GM12878 (cell line): ENCODE data around the gene TOLLIP. TPM values are rescaled to one million over a fixed set of nuclear protein-coding genes. Genes with fewer than 3 reads are reported as not detected.

Source experiments
- ATAC-seq: fragments of 200-7000 bp; cut with Tn5 transposase; 3 replicates; pipeline ENCODE4 v1.9.1; 2020; ENCODE audit warnings: mild to moderate bottlenecking, moderate library complexity
- BruUV-seq: library from RNA; stranded (reverse); fragments of 400-500 nt; replicated peaks from 2 replicates; lab custom pipeline; 2021; lab: Mats Ljungman, UMichigan
- CTCF ChIA-PET: fragments of 300-600 bp; sonication (Branson Sonifier 250); formaldehyde crosslinking; extraction: SDS; loops from one replicate; lab custom pipeline; 2021; ENCODE audit warnings: inconsistent platforms; lab: Yijun Ruan, JAX
- POLR2A ChIA-PET: fragments of 350-600 bp; formaldehyde crosslinking; extraction: SDS; loops from one replicate; lab custom pipeline; 2021; ENCODE audit warnings: inconsistent platforms; lab: Charles Lee
- RAD21 ChIA-PET: fragments of 300-600 bp; sonication (Branson Sonifier 250); formaldehyde crosslinking; loops from one replicate; lab custom pipeline; 2023; ENCODE audit warnings: antibody characterized with exemption; ENCODE audit not compliant: unreplicated experiment; lab: Charles Lee
- SMC1A ChIA-PET: fragments of 300-600 bp; sonication (Branson Sonifier 250); formaldehyde crosslinking; loops from one replicate; lab custom pipeline; 2023; ENCODE audit not compliant: unreplicated experiment, uncharacterized antibody; lab: Charles Lee
- DNase-seq: peaks from one replicate; pipeline ENCODE4 v3.0.0-alpha.2; 2011; ENCODE audit warnings: low read depth, low spot score
- FAIRE-seq: peaks from 3 replicates; lab custom pipeline; 2011; peaks lifted over from hg19 to GRCh38; lab: Jason Lieb, UNC
- H2AFZ ChIP-seq: 2 replicates; pipeline ENCODE4 v1.6.0; 2011; ENCODE audit warnings: low read depth, low read length, control low read depth; ENCODE audit not compliant: control insufficient read depth
- H3K27ac ChIP-seq: 2 replicates; pipeline ENCODE4 v1.5.1; 2011; ENCODE audit warnings: control low read depth; ENCODE audit not compliant: control insufficient read depth, insufficient read depth
- H3K27me3 ChIP-seq, 2 experiments: replicated peaks in 1 of 2; 2 replicates each; pipeline versions ENCODE4 v1.6.0 to v1.6.1; 2011; ENCODE audit warnings: low read length in 1 of 2; ENCODE audit not compliant: control insufficient read depth in 2 of 2, insufficient read depth in 2 of 2
- H3K36me3 ChIP-seq, 2 experiments: 2 replicates each; pipeline ENCODE4 v1.5.1; 2011; ENCODE audit warnings: low read length in 1 of 2; ENCODE audit not compliant: control insufficient read depth in 2 of 2, insufficient read depth in 2 of 2
- H3K4me1 ChIP-seq: 2 replicates; pipeline ENCODE4 v1.6.1; 2011; ENCODE audit warnings: mild to moderate bottlenecking, low read length, moderate library complexity, mixed read lengths; ENCODE audit not compliant: control insufficient read depth, insufficient read depth
- H3K4me2 ChIP-seq: 2 replicates; pipeline ENCODE4 v1.6.0; 2011; ENCODE audit warnings: control low read depth; ENCODE audit not compliant: control insufficient read depth, insufficient read depth
- H3K4me3 ChIP-seq: fragments of 200-600 bp; sonication (generic); 2 replicates; pipeline ENCODE4 v1.5.1; 2016
- H3K79me2 ChIP-seq: 2 replicates; pipeline ENCODE4 v1.6.0; 2011; ENCODE audit warnings: low read length; ENCODE audit not compliant: control insufficient read depth, insufficient read depth
- H3K9ac ChIP-seq: 2 replicates; pipeline ENCODE4 v1.8.0; 2011; ENCODE audit warnings: low read length, control low read depth, mixed read lengths; ENCODE audit not compliant: control insufficient read depth, insufficient read depth
- H3K9me3 ChIP-seq: replicated peaks from 3 replicates; pipeline ENCODE4 v1.5.1; 2011; ENCODE audit warnings: mild to moderate bottlenecking, low read length; ENCODE audit not compliant: control insufficient read depth, insufficient read depth
- H4K20me1 ChIP-seq: 2 replicates; pipeline ENCODE4 v1.6.0; 2011; ENCODE audit not compliant: control insufficient read depth, insufficient read depth
- BCL11A ChIP-seq: IDR thresholded peaks from 2 replicates; pipeline ENCODE4 v1.6.1; 2011; ENCODE audit warnings: low read depth, low read length
- CHD4 ChIP-seq: fragments of 200-600 bp; sonication (generic); IDR thresholded peaks from 2 replicates; pipeline ENCODE4 v1.6.1; 2016; ENCODE audit warnings: mild to moderate bottlenecking
- EP300 ChIP-seq, 2 experiments: fragments of 150-350 bp in 1 of 2; IDR thresholded peaks; 2 replicates each; pipeline ENCODE4 v1.6.1; 2011 to 2012; ENCODE audit warnings: low read depth in 2 of 2, low read length in 2 of 2, borderline replicate concordance in 1 of 2, improper control_type of control experiment in 1 of 2, inconsistent platforms in 1 of 2; ENCODE audit not compliant: control insufficient read depth in 1 of 2
- ESRRA ChIP-seq: IDR thresholded peaks from 2 replicates; pipeline ENCODE4 v1.6.1; 2012; ENCODE audit warnings: mild to moderate bottlenecking, low read length, improper control_type of control experiment
- EZH2 ChIP-seq: IDR thresholded peaks from 2 replicates; pipeline ENCODE4 v1.6.1; 2012; ENCODE audit warnings: low read depth, mild to moderate bottlenecking, control low read depth, inconsistent platforms, low read length, borderline replicate concordance; ENCODE audit not compliant: control insufficient read depth
- HDAC6 ChIP-seq: fragments of 200-600 bp; sonication (generic); IDR thresholded peaks from one replicate; pipeline ENCODE4 v1.8.0; 2017; ENCODE audit warnings: antibody characterized with exemption; ENCODE audit not compliant: unreplicated experiment
- MEF2A ChIP-seq: IDR thresholded peaks from 2 replicates; pipeline ENCODE4 v1.6.1; 2011; ENCODE audit warnings: low read depth, mild to moderate bottlenecking, low read length, moderate library complexity; ENCODE audit not compliant: insufficient read depth
- POLR2A ChIP-seq: IDR thresholded peaks from 2 replicates; pipeline ENCODE4 v1.6.1; 2011; ENCODE audit warnings: low read depth, mild to moderate bottlenecking, low read length
- YBX1 ChIP-seq: fragments of 450-650 bp; IDR thresholded peaks from 2 replicates; pipeline ENCODE4 v1.6.1; 2016; ENCODE audit warnings: antibody characterized with exemption
- WGBS: methylation state at CpG from one replicate; pipeline ENCODE4 v1.1.6; 2016; ENCODE audit warnings: low lambda C conversion rate; ENCODE audit not compliant: insufficient replicate concordance, insufficient coverage; ENCODE audit errors: missing lambda C conversion rate; 5-methylcytosine and 5-hydroxymethylcytosine counted together
- in situ Hi-C: fragments of 300-500 bp; cut with MboI; formaldehyde crosslinking; loops from 9 replicates; pipeline ENCODE4 v1.14.3; 2018; ENCODE audit warnings: mixed read lengths
- intact Hi-C: fragments of 100-400 bp; cut with micrococcal nuclease; formaldehyde crosslinking; loops from one replicate; pipeline ENCODE4 v1.14.2; 2022; ENCODE audit not compliant: unreplicated experiment
- polyA plus RNA-seq, 11 experiments: library from polyadenylated mRNA; depleted of rRNA in 4 of 11; unstranded in 6 of 11; stranded (reverse) in 5 of 11; fragments of >200 nt; fragmentation: Nextera tagmentation in 4 of 11; fragmentation: Illumina TruSeq in 1 of 11; extraction: Ambion mirVana in 4 of 11; extraction: Trizol in 1 of 11; gene quantifications; 1 replicate in 1 of 11; 2 replicates in 10 of 11; pipeline versions ENCODE4 v1.2.1 to v1.2.3, GENCODE V29; 2011 to 2016; ENCODE audit warnings: inconsistent platforms in 2 of 11, missing spikeins in 2 of 11, low read depth in 1 of 11
- total RNA-seq, 4 experiments: library from RNA; depleted of rRNA in 3 of 4; stranded (reverse); fragments of >200 nt in 3 of 4; fragmentation: Illumina TruSeq in 1 of 4; extraction: Trizol in 1 of 4; gene quantifications; 2 replicates each; pipeline versions ENCODE4 v1.2.1 to v1.2.3, GENCODE V29; 2013 to 2021
- TF ChIP-seq, protein P1 (sequence below): IDR thresholded peaks from 2 replicates; pipeline ENCODE4 v1.6.1; 2012; ENCODE audit warnings: low read length, inconsistent platforms
- TF ChIP-seq, protein P2 (sequence below): fragments of 450-650 bp; conservative IDR thresholded peaks from 2 replicates; pipeline ENCODE4 v1.6.1; 2017; ENCODE audit warnings: mild to moderate bottlenecking, moderate library complexity
- TF ChIP-seq, protein P3 (sequence below): fragments of 450-650 bp; IDR thresholded peaks from 2 replicates; pipeline ENCODE4 v1.6.1; 2016; ENCODE audit warnings: mild to moderate bottlenecking
- TF ChIP-seq, protein P4 (sequence below): fragments of 450-650 bp; IDR thresholded peaks from 2 replicates; pipeline ENCODE4 v1.6.1; 2017; ENCODE audit warnings: borderline replicate concordance

Gene TOLLIP
- total and polyA plus RNA-seq, 10 of the 15 experiments (the other 5 are each of a cell fraction or from before 2014, with no cell fraction given): 0.47 to 39.5 (median 21.6) TPM

DNA sequence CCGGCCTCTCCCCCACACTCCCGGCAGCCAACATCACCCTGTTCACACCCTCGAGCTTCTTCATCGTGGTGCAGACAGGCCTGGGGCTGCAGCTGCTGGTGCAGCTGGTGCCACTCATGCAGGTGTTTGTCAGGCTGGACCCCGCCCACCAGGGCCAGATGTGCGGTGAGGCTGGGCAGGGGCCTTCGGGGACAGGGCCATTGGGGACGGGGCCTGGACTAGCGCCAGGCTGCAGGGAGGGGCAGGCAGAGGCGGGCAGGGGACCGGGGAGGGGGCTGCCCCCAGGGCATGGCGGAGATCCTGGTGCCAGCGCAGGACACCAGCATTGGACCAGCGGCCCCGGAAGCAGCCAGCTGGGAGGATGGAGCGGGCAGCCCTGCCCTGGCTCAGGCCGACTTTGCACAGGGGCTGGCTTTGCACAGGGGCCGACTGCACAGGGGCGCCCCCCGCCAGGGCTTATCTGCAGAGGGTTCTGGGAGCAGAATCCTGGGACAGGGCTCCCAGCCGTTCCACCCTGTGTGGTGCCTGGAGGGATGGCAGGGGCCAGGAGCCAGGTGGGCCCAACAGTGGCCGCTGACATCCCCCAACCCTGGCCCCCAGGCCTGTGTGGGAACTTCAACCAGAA is 77.9 kb downstream of the TOLLIP start:
- H3K36me3 ChIP-seq: no peaks in the 10 kb centered on the region
- no peaks in the 10 kb centered on the region for H3K27me3 ChIP-seq
- BruUV-seq: no TSS peak
- no peak overlapping the region for H3K9ac ChIP-seq
- ChIA-PET POLR2A (no interaction called here), RAD21 (no interaction called here), SMC1A (no interaction called here), CTCF (no interaction called here)
- H3K4me3 ChIP-seq: no peak overlapping the region
- WGBS: 29% methylated on average over 21 of the region's 22 CpGs
- no peaks in the 10 kb centered on the region for H4K20me1 ChIP-seq
- no peak for TF ChIP-seq ESRRA
- no peak for TF ChIP-seq POLR2A
- TF ChIP-seq, protein P1, sequence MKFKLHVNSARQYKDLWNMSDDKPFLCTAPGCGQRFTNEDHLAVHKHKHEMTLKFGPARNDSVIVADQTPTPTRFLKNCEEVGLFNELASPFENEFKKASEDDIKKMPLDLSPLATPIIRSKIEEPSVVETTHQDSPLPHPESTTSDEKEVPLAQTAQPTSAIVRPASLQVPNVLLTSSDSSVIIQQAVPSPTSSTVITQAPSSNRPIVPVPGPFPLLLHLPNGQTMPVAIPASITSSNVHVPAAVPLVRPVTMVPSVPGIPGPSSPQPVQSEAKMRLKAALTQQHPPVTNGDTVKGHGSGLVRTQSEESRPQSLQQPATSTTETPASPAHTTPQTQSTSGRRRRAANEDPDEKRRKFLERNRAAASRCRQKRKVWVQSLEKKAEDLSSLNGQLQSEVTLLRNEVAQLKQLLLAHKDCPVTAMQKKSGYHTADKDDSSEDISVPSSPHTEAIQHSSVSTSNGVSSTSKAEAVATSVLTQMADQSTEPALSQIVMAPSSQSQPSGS: no peak
- TF ChIP-seq, protein P2, sequence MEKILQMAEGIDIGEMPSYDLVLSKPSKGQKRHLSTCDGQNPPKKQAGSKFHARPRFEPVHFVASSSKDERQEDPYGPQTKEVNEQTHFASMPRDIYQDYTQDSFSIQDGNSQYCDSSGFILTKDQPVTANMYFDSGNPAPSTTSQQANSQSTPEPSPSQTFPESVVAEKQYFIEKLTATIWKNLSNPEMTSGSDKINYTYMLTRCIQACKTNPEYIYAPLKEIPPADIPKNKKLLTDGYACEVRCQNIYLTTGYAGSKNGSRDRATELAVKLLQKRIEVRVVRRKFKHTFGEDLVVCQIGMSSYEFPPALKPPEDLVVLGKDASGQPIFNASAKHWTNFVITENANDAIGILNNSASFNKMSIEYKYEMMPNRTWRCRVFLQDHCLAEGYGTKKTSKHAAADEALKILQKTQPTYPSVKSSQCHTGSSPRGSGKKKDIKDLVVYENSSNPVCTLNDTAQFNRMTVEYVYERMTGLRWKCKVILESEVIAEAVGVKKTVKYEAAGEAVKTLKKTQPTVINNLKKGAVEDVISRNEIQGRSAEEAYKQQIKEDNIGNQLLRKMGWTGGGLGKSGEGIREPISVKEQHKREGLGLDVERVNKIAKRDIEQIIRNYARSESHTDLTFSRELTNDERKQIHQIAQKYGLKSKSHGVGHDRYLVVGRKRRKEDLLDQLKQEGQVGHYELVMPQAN: no peak
- no peak for TF ChIP-seq EZH2
- no peak for TF ChIP-seq CHD4
- TF ChIP-seq MEF2A: no peak
- TF ChIP-seq, protein P3, sequence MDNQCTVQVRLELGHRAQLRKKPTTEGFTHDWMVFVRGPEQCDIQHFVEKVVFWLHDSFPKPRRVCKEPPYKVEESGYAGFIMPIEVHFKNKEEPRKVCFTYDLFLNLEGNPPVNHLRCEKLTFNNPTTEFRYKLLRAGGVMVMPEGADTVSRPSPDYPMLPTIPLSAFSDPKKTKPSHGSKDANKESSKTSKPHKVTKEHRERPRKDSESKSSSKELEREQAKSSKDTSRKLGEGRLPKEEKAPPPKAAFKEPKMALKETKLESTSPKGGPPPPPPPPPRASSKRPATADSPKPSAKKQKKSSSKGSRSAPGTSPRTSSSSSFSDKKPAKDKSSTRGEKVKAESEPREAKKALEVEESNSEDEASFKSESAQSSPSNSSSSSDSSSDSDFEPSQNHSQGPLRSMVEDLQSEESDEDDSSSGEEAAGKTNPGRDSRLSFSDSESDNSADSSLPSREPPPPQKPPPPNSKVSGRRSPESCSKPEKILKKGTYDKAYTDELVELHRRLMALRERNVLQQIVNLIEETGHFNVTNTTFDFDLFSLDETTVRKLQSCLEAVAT: no peak
- TF ChIP-seq YBX1: no peak
- no peak for TF ChIP-seq HDAC6
- TF ChIP-seq BCL11A: no peak
- TF ChIP-seq EP300 (IDR thresholded peaks at IDR 0.05; ENCODE audit: borderline replicate concordance in 1 of 2, control insufficient read depth in 1 of 2, low read depth in 2 of 2, low read length in 2 of 2): no peak
- TF ChIP-seq, protein P4, sequence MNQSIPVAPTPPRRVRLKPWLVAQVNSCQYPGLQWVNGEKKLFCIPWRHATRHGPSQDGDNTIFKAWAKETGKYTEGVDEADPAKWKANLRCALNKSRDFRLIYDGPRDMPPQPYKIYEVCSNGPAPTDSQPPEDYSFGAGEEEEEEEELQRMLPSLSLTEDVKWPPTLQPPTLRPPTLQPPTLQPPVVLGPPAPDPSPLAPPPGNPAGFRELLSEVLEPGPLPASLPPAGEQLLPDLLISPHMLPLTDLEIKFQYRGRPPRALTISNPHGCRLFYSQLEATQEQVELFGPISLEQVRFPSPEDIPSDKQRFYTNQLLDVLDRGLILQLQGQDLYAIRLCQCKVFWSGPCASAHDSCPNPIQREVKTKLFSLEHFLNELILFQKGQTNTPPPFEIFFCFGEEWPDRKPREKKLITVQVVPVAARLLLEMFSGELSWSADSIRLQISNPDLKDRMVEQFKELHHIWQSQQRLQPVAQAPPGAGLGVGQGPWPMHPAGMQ: no peak
- no peaks in the 10 kb centered on the region for H3K79me2 ChIP-seq
- intact Hi-C loops (no loop called here), in situ Hi-C loops (no loop called here)
- ATAC-seq (no peak), FAIRE-seq (no peak), DNase-seq (no peak)
- no peak overlapping the region for H2AFZ ChIP-seq
- no peaks in the 10 kb centered on the region for H3K4me1 ChIP-seq
- H3K27ac ChIP-seq: no peak overlapping the region
- no peaks in the 10 kb centered on the region for H3K9me3 ChIP-seq
- no peak overlapping the region for H3K4me2 ChIP-seq
